Sigmoid colon (tissue), 7 donors: Measurements from ENCODE around the gene SORCS2. TPM values are rescaled to one million over a fixed set of nuclear protein-coding genes. Genes with fewer than 3 reads are reported as not detected.

ENCODE experiments used
- DNase-seq: peaks from one replicate; pipeline ENCODE4 v3.0.0-alpha.2; 2019
- H3K27ac ChIP-seq, 4 donors: fragments of 200-600 bp; sonication (generic); one replicate each; pipeline ENCODE4 v1.5.1; 2016 to 2019; ENCODE audit warnings: mild to moderate bottlenecking in 1 of 4
- H3K27me3 ChIP-seq, 3 donors: fragments of 200-600 bp; sonication (generic); one replicate each; pipeline ENCODE4 v1.5.1; 2019; ENCODE audit warnings: mild to moderate bottlenecking in 1 of 3
- H3K36me3 ChIP-seq, 4 donors: fragments of 200-600 bp; sonication (generic); one replicate each; pipeline ENCODE4 v1.5.1; 2016 to 2019
- H3K4me1 ChIP-seq, 4 donors: fragments of 200-600 bp; sonication (generic); one replicate each; pipeline ENCODE4 v1.5.1; 2017 to 2019
- H3K4me3 ChIP-seq, 4 donors: fragments of 200-600 bp; sonication (generic); one replicate each; pipeline ENCODE4 v1.5.1; 2017 to 2019; ENCODE audit warnings: mild to moderate bottlenecking in 2 of 4, moderate library complexity in 1 of 4
- H3K9me3 ChIP-seq, 4 donors: fragments of 200-600 bp in 3 of 4; sonication (generic) in 3 of 4; one replicate each; pipeline versions ENCODE4 v1.5.1 to v1.6.1; 2013 to 2019
- EP300 ChIP-seq, 4 donors: sonication (generic); formaldehyde crosslinking; IDR thresholded peaks; one replicate each; pipeline ENCODE4 v1.6.1; 2017; ENCODE audit warnings: antibody characterized with exemption in 4 of 4
- POLR2A ChIP-seq, 2 donors: fragments of 450-650 bp; IDR thresholded peaks; one replicate each; pipeline ENCODE4 v1.6.1; 2016; ENCODE audit warnings: antibody characterized with exemption in 2 of 2, mild to moderate bottlenecking in 2 of 2, moderate library complexity in 2 of 2
- POLR2AphosphoS5 ChIP-seq, 4 donors: sonication (generic); formaldehyde crosslinking; IDR thresholded peaks; one replicate each; pipeline ENCODE4 v1.6.1; 2017; ENCODE audit warnings: antibody characterized with exemption in 4 of 4
- WGBS, 2 donors: extraction: QIAGEN DNeasy Blood & Tissue Kit; methylation state at CpG; one replicate each; pipeline ENCODE4 v1.1.7; 2013; 5-methylcytosine and 5-hydroxymethylcytosine counted together
- intact Hi-C: fragments of 100-400 bp; cut with DNase I; formaldehyde crosslinking; loops from one replicate; pipeline ENCODE4 v1.15.1; 2023
- polyA plus RNA-seq, 3 donors: library from polyadenylated mRNA; stranded (reverse); fragments of 200-250 nt; gene quantifications; one replicate each; pipeline ENCODE4 v1.2.3, GENCODE V29; 2013
- total RNA-seq, 4 donors: library from RNA; depleted of rRNA; stranded (reverse); fragments of >200 nt; gene quantifications; one replicate each; pipeline ENCODE4 v1.1.0, GENCODE V29; 2016
- TF ChIP-seq, protein P1 (sequence below), 4 experiments: fragments of 450-650 bp in 3 of 4; fragments of 200-600 bp in 1 of 4; IDR thresholded peaks; one replicate each; pipeline ENCODE4 v1.5.1; 2016 to 2019; ENCODE audit warnings: antibody characterized with exemption in 4 of 4, mild to moderate bottlenecking in 3 of 4, moderate library complexity in 2 of 4
- donor health status: healthy with polysubstance abuse.
- donor health status: Bipolar disorder and iron deficiency.
- donor health status: healthy.

SORCS2 gene
- total and polyA plus RNA-seq, 7 donors: 1.8 to 6.4 (median 3.9) TPM; not detected in 2

- Histone ChIP-seq H3K4me3 (no peak overlapping the region), H3K27ac (no peak overlapping the region), H3K27me3 (peaks cover 0 to 13% (median 0%) of the 10 kb centered on the region in 3 donors), H3K9me3 (no peaks in the 10 kb centered on the region), H3K4me1 (no peaks in the 10 kb centered on the region), H3K36me3 (no peaks in the 10 kb centered on the region)
- intact Hi-C loops: no loop called here
- no peak for DNase-seq
- TF ChIP-seq EP300 (IDR thresholded peaks at IDR 0.05) (no peak), POLR2A (IDR thresholded peaks at IDR 0.05) (no peak), POLR2AphosphoS5 (IDR thresholded peaks at IDR 0.05) (no peak)
- TF ChIP-seq, protein P1, sequence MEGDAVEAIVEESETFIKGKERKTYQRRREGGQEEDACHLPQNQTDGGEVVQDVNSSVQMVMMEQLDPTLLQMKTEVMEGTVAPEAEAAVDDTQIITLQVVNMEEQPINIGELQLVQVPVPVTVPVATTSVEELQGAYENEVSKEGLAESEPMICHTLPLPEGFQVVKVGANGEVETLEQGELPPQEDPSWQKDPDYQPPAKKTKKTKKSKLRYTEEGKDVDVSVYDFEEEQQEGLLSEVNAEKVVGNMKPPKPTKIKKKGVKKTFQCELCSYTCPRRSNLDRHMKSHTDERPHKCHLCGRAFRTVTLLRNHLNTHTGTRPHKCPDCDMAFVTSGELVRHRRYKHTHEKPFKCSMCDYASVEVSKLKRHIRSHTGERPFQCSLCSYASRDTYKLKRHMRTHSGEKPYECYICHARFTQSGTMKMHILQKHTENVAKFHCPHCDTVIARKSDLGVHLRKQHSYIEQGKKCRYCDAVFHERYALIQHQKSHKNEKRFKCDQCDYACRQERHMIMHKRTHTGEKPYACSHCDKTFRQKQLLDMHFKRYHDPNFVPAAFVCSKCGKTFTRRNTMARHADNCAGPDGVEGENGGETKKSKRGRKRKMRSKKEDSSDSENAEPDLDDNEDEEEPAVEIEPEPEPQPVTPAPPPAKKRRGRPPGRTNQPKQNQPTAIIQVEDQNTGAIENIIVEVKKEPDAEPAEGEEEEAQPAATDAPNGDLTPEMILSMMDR (IDR thresholded peaks at IDR 0.05): no peak
- 71 to 78% methylated on average over 21 of the region's 21 CpGs for WGBS, 2 donors
Observed at GRCh38 chr4:7593646-7594412, 401.5 kb downstream of the SORCS2 start.

GRCh38 chr4:7595934-7596461 is 403.7 kb downstream of the SORCS2 start:
- no peak overlapping the region for H3K27ac ChIP-seq
- no peaks in the 10 kb centered on the region for H3K36me3 ChIP-seq
- no peak for DNase-seq
- TF ChIP-seq POLR2AphosphoS5 (IDR thresholded peaks at IDR 0.05) (no peak), EP300 (IDR thresholded peaks at IDR 0.05) (no peak), POLR2A (IDR thresholded peaks at IDR 0.05) (no peak)
- TF ChIP-seq, protein P1 (IDR thresholded peaks at IDR 0.05): no peak
- peaks cover 0 to 13% (median 0%) of the 10 kb centered on the region in 3 donors for H3K27me3 ChIP-seq
- no peaks in the 10 kb centered on the region for H3K4me1 ChIP-seq
- no peaks in the 10 kb centered on the region for H3K9me3 ChIP-seq
- 66 to 70% methylated on average over 11 of the region's 11 CpGs for WGBS, 2 donors
- H3K4me3 ChIP-seq: no peak overlapping the region
- intact Hi-C loops: no loop called here

GRCh38 chr4:7596918-7597606 is 404.7 kb downstream of the SORCS2 start:
- 72 to 81% methylated on average over 9 of the region's 9 CpGs for WGBS, 2 donors
- Histone ChIP-seq H3K4me1 (no peaks in the 10 kb centered on the region), H3K36me3 (no peaks in the 10 kb centered on the region), H3K9me3 (no peaks in the 10 kb centered on the region), H3K27ac (no peak overlapping the region), H3K27me3 (peaks cover 0 to 13% (median 0%) of the 10 kb centered on the region in 3 donors), H3K4me3 (no peak overlapping the region)
- intact Hi-C loops: no loop called here
- DNase-seq: no peak
- TF ChIP-seq, protein P1 (IDR thresholded peaks at IDR 0.05): no peak
- no peak for TF ChIP-seq EP300 (IDR thresholded peaks at IDR 0.05)
- TF ChIP-seq POLR2A (IDR thresholded peaks at IDR 0.05): no peak
- TF ChIP-seq POLR2AphosphoS5 (IDR thresholded peaks at IDR 0.05): no peak

DNA sequence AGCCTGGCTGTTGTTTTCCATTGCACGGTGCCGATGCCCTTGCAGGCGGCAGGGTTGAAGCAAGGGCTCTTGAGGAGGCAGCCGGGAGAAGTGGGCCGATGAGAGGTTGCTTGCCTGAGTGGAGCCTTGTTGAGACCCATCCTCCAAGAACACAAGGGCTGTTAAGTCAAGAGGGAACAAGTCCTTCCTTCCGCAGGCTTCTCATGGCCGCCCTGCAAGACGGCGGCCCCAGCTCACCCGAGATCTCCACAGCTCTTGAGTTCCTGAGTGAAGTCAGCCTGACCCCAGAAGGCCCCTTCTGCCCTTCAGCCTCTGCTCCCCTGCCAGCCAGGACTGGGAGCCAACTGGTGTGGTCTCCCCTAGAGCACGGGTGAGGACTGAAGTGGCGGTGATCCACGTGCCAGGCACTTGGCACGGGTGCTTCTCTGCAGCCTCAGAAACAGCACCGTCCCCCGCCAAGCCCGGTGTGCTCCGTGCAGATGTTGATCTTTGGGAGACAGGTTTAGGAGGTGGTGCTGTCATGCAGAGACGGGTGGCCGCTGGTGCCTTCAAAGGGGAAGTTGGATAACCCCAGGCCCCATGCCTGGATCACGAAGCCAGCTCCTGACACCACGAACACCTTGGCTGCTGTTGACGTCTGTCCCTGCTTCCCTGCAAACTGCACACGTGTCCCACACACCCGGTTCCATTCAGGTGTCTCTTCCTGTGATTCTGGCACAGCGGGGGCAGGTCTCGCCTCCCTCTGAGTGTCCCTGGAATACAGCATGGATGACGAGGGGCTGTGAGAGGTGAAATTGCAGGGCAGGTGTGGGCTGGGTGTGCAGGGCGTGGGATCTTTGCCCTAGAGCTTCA is 406.8 kb downstream of the SORCS2 start:
- DNase-seq: no peak
- H3K27ac ChIP-seq: no peak overlapping the region
- no peaks in the 10 kb centered on the region for H3K9me3 ChIP-seq
- 76 to 85% methylated on average over 29 of the region's 29 CpGs for WGBS, 2 donors
- TF ChIP-seq EP300 (IDR thresholded peaks at IDR 0.05): no peak
- TF ChIP-seq, protein P1 (IDR thresholded peaks at IDR 0.05): no peak
- intact Hi-C loops: no loop called here
- H3K27me3 ChIP-seq: peaks cover 0 to 13% (median 0%) of the 10 kb centered on the region in 3 donors
- no peaks in the 10 kb centered on the region for H3K4me1 ChIP-seq
- H3K36me3 ChIP-seq: no peaks in the 10 kb centered on the region
- no peak overlapping the region for H3K4me3 ChIP-seq
